NCI-H146 treated with DMSO at 0.1 percent for 48 hours (cell line): ENCODE measurements around the gene MBD3L2B.

ENCODE experiments used
- DNase-seq: peaks from one replicate; lab custom pipeline; 2025; ENCODE audit not compliant: unreplicated experiment; lab: John Stamatoyannopoulos, UW

The MBD3L2B gene

GRCh38 chr19:7013678-7014077, 7.6 kb downstream of the MBD3L2B start:
- no peak for DNase-seq

GRCh38 chr19:7010722-7011593, 10.3 kb downstream of the MBD3L2B start:
- DNase-seq = no peak

- DNase-seq = no peak
These were observed 13.4 kb downstream of the MBD3L2B start for GRCh38 chr19:7007859-7008258.

DNA sequence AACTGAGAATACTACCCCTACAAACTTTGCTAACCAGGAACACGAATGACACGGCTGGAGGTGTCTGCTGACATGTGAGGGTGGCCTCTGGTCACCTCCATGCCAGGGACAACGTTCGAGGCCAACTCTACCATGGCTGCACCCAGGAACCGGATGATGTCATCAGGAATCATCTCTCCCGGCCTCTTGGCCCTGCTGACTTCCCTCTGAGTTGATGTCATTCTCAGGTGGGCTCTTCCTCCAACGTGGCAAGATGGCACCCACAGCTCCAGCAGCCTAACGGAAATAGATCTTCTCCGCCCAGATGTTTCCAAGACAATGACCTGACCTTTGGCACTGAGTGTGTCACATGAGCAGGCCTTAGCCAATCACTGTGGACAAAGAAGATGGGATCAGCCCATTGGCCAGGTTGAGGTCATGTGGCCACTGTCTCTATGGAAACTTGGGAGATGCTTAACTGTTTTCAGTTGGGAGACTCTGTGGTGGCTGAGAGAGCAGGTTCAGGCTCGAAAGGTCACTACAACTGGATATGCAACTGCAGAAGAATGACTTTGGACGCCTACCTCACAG, 15.0 kb downstream of the MBD3L2B start:
- no peak for DNase-seq

DNA sequence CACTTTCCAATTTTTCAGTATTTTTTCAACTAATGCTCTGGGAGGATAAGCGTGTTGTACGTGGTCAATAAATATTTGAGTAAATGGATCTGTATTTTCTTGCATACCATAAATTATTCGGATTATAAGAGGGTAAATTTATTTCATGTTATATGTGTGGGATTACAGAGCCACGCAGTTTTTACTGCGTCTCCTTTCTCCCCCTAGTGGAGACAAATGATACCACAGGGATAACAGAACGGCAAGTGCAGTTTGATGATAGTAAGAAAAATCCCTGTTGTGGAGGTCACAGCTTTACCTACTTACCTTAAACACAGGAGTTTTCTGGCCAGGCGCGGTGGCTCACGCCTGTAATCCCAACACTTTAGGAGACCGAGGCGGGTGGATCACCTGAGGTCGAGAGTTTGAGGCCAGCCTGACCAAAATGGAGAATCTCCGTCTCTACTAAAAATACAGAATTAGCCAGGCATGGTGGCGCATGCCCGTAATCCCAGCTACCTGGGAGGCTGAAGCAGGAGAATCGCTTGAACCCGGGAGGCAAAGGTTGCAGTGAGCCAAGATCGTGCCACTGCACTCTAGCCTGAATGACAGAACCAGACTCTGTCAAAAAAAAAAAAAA, 16.8 kb downstream of the MBD3L2B start:
- no peak for DNase-seq

DNA sequence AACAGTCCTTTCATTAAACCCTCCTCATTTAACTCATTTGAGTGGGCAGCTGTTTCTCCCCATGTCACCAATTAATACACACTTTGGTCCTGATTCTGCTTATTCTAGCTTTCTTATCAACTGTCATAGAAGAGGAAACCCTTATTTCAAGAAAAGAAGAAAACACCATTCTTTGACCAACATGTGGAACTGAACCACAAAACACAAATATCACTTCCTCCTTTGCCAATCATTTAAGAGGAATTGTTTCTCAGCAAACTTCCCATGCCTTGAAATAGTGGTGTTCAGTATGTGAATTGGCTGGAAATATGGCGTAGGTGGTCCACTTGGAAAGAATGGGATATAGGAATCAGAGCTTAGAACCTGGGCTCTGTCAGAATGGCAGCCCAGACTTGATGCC, 20.4 kb downstream of the MBD3L2B start:
- DNase-seq = no peak

DNA sequence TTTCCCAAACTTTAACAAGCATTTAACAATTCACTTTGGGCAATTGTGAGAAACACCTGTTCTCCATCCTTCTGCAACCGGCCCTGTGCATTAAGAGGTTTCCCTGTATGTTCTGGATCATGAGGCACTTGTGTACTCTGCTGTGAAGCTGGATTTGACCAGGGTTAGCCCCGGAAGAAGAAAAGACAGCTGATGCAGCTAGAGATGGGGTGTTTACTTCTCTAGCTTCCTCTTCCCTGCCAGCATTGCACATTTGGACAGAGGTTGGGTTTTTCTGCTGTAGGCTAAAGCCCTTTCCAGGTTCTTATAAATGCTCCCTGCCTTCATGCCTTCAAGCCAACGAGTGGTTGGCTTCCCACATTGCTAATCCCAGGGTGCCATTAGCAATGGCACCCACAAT, 20.9 kb downstream of the MBD3L2B start:
- no peak for DNase-seq

DNA sequence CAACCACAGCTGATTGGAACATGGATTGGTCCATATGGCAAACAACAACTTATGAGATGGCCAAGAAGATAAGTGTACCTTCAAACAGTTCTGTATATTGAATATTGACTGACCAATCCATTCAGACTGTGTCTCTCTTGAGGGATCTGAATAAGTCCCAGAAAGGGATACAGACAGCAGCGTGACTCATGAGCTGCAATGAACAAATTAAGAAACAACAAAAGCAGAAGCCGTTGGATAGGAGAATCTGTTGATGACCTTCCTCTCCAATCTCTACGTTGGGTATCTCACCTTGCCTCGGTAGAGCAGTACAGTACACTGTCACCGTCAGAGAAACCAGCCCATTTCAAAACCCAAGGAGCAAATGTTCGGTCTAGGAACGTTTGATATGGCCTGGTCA, 21.3 kb downstream of the MBD3L2B start:
- DNase-seq = no peak

DNA sequence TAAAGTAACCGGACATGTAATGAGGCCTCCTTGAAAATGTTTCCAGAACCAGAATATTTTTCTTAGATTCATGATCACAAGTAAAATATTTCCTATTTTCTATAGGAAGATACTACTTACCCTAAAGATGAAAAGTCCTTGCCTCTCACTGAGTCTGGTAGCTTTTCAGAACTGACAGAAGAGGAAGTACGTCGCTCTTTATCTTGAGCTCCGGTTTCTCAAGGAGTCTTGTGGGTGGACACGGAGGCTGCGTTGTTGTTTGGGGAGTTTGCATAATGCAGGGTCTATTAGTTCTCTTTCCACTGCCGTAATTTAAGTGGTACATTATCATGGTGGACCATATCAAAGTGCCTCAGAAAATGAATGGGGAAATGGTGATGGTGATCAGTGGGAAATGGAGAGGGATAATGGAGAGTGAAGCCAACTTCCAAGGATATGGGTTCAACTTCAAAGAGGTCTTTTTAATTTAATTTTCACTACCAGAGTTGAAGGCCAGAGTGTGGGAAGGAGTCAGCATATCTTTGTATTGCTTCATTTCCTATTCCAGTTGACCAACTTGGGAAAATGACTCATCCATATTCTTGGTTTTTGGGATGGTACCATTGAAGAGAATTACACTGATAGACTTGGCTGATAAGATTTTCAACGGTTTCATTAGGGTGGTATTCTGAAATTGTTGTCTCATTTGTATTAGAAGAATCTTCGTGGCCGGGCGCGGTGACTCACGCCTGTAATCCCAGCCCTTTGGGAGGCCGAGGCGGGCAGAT, 23.4 kb downstream of the MBD3L2B start:
- no peak for DNase-seq

- DNase-seq = no peak
These were observed 24.4 kb downstream of the MBD3L2B start for GRCh38 chr19:6996810-6997209.

DNA sequence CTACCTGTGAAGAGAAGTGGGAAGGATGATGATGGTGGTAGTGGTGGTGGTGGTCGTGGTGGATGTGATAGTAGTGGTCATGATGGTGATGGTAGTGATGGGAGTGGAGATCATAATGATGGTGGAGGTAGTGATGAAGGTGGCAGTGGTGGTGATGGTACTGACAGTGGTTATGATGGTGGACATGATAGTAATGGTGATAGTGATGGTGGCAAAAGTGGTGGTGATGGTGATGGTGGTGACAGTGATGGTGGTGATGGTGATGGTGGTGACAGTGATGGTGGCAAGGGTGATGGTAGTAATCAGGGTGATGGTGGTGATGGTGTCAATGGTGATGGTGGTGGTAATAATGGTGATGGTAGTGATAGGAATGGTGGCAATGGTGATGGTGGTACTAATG, 26.2 kb downstream of the MBD3L2B start:
- no peak for DNase-seq

DNA sequence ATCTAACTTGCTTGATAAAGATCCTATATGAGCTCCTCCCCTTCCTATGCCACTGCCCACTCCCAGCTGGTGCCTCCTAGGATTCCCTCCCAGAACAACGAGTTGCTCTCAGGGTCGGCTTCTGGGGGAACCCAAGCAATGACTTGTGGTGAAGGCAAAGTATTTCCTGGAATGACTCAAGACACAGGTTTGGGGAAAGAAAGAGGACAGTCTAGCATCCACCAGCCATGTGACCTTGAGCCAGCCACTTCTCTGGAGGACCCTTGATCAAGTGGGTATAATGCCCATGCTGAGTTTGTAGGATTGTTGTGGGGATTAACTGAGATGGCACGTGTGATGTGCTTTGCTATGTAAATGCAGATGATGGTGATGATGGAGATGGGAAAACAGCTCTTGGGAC, 33.0 kb downstream of the MBD3L2B start:
- DNase-seq = no peak

DNA sequence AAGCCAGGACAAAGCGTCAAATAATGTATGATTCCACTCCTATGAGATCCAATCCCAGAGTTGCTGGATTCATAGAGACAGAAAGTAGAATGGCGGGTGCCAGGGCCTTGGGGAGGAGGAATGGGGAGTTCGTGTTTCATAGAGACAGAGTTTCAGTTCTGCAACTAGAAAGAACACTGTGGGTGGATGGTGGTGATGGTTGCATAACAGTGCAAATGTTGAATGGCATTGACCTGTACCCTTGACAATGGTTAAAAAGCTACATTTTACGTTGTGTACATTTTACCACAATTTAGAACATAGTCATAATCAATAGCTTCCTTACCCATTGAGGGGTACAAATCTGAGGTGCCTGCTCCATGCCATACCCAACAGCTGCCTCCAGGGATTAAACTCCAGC, 33.4 kb downstream of the MBD3L2B start:
- no peak for DNase-seq

GRCh38 chr19:6983448-6983847, 37.8 kb downstream of the MBD3L2B start:
- DNase-seq = no peak

DNA sequence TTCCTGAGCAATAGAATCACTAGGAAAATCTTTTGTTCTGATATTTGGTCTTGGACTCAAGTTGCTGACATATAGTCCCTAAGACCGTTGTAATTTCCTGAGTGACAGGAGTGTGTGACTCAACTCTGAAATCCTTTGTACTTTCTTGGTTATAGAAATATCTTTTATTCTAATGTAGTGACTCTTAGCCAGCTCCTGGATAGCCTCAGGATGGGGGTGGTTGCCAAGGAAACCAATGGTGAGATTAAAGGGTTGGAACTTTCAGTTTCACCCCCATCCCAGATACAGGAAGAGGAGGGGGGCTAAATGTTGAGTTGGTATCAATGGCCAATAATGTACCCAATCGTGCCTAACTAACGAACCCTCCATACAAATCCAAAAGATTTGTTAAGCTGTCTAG, 41.8 kb downstream of the MBD3L2B start:
- no peak for DNase-seq

DNA sequence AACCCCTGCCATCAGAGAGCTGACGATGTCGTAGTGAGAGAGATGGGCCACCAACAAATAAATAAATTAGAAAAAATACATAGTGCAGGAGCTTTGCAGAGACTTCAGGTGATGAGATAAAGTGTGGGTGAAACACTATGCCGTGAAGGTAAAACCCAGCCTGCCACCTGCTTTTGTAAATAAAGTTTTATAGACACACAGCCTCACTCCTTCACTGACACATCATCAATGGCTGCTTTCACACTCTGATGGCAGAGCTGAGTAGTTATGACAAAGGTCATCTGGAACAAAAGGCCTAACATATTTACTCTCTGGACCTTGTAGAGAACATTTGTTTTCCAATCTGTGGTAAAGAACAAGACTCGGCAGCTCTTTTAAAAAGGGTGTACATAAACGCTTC, 45.0 kb downstream of the MBD3L2B start:
- no peak for DNase-seq

- DNase-seq = no peak
These were observed 49.9 kb downstream of the MBD3L2B start for GRCh38 chr19:6971366-6971765.

- no peak for DNase-seq
These were observed 50.8 kb downstream of the MBD3L2B start for GRCh38 chr19:6970443-6970842.

- DNase-seq = no peak
These were observed 51.2 kb downstream of the MBD3L2B start for GRCh38 chr19:6970021-6970420.

DNA sequence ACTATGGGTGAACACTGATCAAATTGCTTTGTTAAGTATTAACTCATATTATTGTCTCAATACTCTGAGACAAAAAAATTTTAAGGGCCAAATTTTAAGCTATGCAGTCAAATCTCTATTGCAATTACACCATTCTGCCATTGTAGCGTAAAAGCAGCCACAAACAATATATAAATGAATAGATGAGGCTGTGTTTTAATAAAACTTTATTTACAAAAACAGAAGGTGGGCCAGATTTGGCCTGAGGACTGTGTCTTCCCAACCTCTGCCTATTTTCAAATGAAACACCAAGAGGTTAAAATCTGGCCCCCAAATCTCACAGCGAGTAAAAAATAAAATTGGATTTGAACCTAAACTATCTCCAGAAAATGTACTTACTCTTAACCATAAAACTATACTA, 51.7 kb downstream of the MBD3L2B start:
- DNase-seq = no peak
